ENCODE measurements around the gene CCDC14.
"Not testable (repeated sequence)": the region's sequence is repeated elsewhere in the genome, so short reads cannot be mapped to it uniquely, and the experiment has no call there.

The CCDC14 gene

GRCh38 chr3:123919353-123919752, 41.7 kb downstream of the CCDC14 start:
- no peak for DNase-seq (ENCODE audit: low read depth)
- no peak for TF ChIP-seq CTCF (conservative IDR thresholded peaks at IDR 0.05; ENCODE audit: low read depth, low read length)
- no peak overlapping the region for H3K4me3 ChIP-seq (ENCODE audit: low read depth, low read length)

GRCh38 chr3:123914829-123915228, 46.2 kb downstream of the CCDC14 start:
- TF ChIP-seq CTCF (conservative IDR thresholded peaks at IDR 0.05; ENCODE audit: low read depth, low read length) = no peak

GRCh38 chr3:123909785-123910184, 51.2 kb downstream of the CCDC14 start:
- no peak for TF ChIP-seq CTCF (conservative IDR thresholded peaks at IDR 0.05; ENCODE audit: low read depth, low read length)
- DNase-seq (ENCODE audit: low read depth) = no peak
- no peak overlapping the region for H3K4me3 ChIP-seq (ENCODE audit: low read depth, low read length)

More at GRCh38 chr3:123914829-123915228, 46.2 kb downstream of the CCDC14 start:
- H3K4me3 ChIP-seq (ENCODE audit: low read depth, low read length) = no peak overlapping the region
- DNase-seq (ENCODE audit: low read depth) = no peak

GRCh38 chr3:123907720-123908119, 53.3 kb downstream of the CCDC14 start:
- DNase-seq (ENCODE audit: low read depth) = no peak
- peak; percentile 28 for TF ChIP-seq CTCF (conservative IDR thresholded peaks at IDR 0.05; ENCODE audit: low read depth, low read length)

GRCh38 chr3:123899300-123899865, 61.6 kb downstream of the CCDC14 start:
- no peak for TF ChIP-seq CTCF (conservative IDR thresholded peaks at IDR 0.05; ENCODE audit: low read depth, low read length)
- no peak overlapping the region for H3K4me3 ChIP-seq (ENCODE audit: low read depth, low read length)
- DNase-seq (ENCODE audit: low read depth) = no peak

More at GRCh38 chr3:123907720-123908119, 53.3 kb downstream of the CCDC14 start:
- H3K4me3 ChIP-seq (ENCODE audit: low read depth, low read length) = no peak overlapping the region

- no peak for TF ChIP-seq CTCF (conservative IDR thresholded peaks at IDR 0.05; ENCODE audit: low read depth, low read length)
Measured at GRCh38 chr3:123893012-123893411, 68.0 kb downstream of the CCDC14 start.

GRCh38 chr3:123892195-123892594, 68.8 kb downstream of the CCDC14 start:
- no peak for DNase-seq (ENCODE audit: low read depth)
- no peak for TF ChIP-seq CTCF (conservative IDR thresholded peaks at IDR 0.05; ENCODE audit: low read depth, low read length)
- no peak overlapping the region for H3K4me3 ChIP-seq (ENCODE audit: low read depth, low read length)

More at GRCh38 chr3:123893012-123893411, 68.0 kb downstream of the CCDC14 start:
- no peak for DNase-seq (ENCODE audit: low read depth)
- no peak overlapping the region for H3K4me3 ChIP-seq (ENCODE audit: low read depth, low read length)

GRCh38 chr3:123890991-123891390, 70.0 kb downstream of the CCDC14 start:
- DNase-seq (ENCODE audit: low read depth); H3K4me3 ChIP-seq (ENCODE audit: low read depth, low read length): not testable (repeated sequence)

- not testable (repeated sequence) for H3K4me3 ChIP-seq (ENCODE audit: low read depth, low read length); DNase-seq (ENCODE audit: low read depth)
Measured at GRCh38 chr3:123890162-123890561, 70.9 kb downstream of the CCDC14 start.

Measured in choroid plexus epithelial cell (primary cell).